GM19035 (cell line): Measurements from ENCODE around the gene RNPS1.
A peak's percentile ranks its signal among the peaks of the same experiment; 100 is the strongest.
"Not testable (repeated sequence)": the region's sequence is repeated elsewhere in the genome, so short reads cannot be mapped to it uniquely, and the experiment has no call there.

Experiments
- ATAC-seq: cut with Tn5 transposase; IDR thresholded peaks from one replicate; pipeline ENCODE4 v1.9.1; 2021; ENCODE audit not compliant: unreplicated experiment

Gene RNPS1

GRCh38 chr16:2282866-2283555 lies 15.1 kb upstream of the RNPS1 start:
- no peak for ATAC-seq

GRCh38 chr16:2282262-2282661 lies 14.3 kb upstream of the RNPS1 start:
- no peak for ATAC-seq

- no peak for ATAC-seq
Observed at GRCh38 chr16:2280981-2281542, 13.1 kb upstream of the RNPS1 start.

GRCh38 chr16:2280461-2280860 lies 12.5 kb upstream of the RNPS1 start:
- no peak for ATAC-seq

DNA sequence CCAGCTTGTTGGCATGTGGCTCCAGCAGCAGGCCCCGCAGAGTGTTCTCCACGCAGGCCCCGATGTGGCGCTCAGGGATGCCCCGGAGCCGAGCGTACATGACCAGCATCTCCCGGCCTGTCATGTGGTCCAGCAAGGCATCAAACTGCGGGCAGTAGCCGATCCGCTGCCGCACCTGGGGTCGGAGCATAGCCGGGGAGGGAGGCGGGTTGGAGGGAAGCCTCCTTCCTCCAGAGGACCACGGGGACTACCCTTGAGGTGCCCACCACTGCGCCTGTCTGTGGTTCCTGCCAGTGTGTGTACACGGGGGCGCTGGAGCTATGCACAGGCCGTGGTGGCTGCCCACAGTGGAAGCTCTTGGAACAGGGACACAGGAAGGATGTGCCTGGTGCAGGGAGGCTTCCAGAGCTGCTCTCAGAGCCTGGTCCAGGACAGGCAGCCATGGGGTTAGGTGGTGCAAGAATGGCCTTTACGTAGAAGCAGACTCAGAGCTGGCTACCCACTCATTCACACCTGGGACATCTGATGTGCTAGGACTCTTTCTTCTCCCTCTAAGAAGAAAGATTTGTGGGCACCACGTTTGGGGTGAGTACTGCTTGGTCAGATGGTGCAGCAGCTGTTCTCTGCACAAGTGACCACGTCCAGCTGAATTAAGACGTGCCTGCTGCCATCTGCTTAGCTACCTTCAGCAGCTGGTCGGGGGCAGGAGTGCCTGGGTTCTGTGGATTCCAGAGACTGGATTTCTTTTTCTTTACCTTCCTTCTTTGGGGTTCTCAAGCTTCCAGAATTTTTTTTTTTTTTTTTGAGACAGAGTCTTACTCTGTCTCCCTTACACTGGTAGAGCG lies 11.3 kb upstream of the RNPS1 start:
- no peak for ATAC-seq

GRCh38 chr16:2278272-2278608 lies 10.3 kb upstream of the RNPS1 start:
- ATAC-seq = no peak

DNA sequence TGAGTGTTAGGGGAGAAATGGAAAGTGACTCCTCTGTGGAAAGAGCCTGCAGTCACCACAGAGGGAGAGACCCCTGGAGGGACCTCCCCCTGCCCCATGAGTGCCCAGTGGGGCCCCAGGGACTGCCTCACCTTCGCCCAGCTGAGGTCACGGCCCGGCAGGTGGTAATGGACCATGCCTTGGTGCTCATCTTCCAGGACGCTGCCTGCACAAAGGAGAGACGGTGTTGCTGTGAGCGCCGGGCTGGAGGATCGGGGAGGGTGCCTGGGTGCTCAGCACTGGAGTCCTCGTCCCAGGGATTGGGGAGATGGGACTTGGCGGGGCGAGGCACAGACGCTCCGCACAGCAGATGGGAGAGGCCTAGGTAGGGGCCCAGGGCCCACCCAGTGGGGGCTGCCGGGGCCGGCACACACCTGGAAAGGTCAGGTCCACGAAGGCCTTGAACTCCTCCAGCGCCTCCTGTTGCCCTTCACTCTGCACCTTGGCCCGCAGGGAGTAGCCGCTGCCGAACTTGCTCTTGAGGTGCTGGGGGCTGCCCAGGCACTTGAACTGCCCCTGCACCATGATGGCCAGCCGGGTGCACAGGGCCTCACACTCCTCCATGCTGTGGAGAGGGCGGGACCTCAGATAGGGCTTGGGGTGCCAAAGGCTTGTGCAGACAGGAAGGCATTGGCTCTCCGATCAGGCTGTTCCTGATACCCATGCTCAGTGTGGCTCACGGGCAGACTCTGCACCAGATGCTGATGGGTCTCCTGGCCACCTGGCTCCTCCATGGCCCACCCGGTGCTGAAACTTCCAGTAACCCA lies 9.7 kb upstream of the RNPS1 start:
- ATAC-seq = no peak

DNA sequence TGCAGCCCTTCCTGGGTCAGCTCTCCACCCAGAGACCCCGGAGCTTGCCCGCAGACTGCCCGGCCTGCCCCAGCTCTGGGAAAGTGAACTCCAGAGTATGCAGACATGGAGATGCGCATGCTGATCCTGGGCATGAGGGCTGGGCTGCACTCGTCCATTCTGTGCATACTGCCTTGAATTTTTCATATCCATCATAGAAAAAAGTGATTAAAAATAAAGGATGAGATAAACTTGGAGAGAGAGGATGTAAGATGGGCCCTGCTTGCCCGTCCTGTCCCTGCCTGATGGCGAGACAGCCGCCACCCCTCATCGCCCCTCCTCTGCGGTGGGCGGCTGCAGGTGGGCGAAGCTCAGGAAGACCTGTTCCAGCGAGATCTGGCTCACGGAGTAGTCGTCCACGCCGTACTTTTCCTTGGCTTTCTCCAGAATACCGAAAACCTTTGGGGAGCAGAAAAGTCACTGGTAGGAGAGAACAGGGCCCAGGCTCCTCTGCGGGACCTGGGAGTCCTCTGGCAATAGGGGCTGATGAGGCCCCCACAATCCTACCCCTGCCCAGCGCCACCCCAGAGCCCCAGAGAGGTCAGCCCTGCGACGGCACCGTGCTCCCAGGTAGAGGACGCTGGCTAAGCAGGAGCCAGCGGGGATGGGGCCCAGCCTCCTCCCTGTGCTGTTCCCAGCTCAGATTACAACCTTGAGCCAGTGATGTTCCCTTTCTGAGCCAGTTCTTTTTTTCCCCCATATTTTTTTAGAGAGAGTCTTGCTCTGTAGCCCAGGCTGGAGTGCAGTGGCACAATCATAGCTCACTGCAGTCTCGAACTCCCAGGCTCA lies 8.7 kb upstream of the RNPS1 start:
- ATAC-seq = no peak

- no peak for ATAC-seq
Observed at GRCh38 chr16:2275476-2276367, 7.8 kb upstream of the RNPS1 start.

- no peak for ATAC-seq
Observed at GRCh38 chr16:2273931-2274330, 6.0 kb upstream of the RNPS1 start.

- no peak for ATAC-seq
Observed at GRCh38 chr16:2273484-2273883, 5.6 kb upstream of the RNPS1 start.

GRCh38 chr16:2271848-2272461 lies 4.0 kb upstream of the RNPS1 start:
- ATAC-seq = no peak

DNA sequence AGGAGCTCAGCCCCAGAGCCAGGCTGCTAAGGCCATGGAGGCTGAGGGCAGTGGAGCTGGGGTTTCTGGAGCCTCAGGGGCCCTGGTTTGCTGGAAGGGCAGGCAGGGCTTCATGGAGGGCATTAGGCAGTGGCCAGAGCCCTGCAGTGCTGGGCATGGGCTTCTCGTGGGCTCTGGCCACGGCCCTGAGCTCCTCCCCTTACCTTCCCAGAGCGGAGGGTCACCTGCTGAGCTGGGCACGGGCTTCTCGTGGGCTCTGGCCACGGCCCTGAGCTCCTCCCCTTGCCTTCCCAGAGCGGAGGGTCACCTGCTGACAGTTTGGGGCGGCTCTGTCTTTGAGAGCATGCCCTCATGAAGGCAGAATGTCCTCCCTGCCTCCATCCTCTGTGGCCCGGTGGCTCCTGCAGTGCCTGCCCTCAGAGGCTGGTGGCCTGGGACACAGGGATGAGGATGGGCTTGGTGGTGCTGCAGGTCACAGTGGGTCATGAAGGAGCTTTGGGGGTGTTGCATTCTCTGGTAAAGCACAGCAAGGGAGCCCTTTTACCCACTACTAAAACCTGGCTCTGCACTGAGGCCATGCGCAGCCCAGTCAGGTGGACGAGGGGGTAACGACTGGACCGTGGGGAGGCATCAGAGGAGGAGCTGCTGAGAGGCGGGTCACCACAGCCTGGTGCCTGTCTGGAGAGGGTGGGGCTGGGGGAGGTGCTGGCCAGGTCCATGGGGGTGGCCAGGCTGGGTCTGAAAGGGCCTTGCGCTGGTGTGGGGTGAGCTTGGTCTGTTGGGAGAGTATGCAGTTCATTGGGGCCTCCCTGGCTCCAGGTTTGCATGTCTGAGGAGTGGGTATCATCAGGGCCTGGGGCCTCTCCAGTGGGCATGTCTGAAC lies 2.9 kb upstream of the RNPS1 start:
- ATAC-seq = no peak

- no peak for ATAC-seq
Observed at GRCh38 chr16:2270070-2270462, 2.1 kb upstream of the RNPS1 start.

GRCh38 chr16:2267505-2267912 lies 417 bp downstream of the RNPS1 start:
- ATAC-seq = peak; percentile 60

GRCh38 chr16:2266887-2267286 lies 1.0 kb downstream of the RNPS1 start:
- not testable (repeated sequence) for ATAC-seq

DNA sequence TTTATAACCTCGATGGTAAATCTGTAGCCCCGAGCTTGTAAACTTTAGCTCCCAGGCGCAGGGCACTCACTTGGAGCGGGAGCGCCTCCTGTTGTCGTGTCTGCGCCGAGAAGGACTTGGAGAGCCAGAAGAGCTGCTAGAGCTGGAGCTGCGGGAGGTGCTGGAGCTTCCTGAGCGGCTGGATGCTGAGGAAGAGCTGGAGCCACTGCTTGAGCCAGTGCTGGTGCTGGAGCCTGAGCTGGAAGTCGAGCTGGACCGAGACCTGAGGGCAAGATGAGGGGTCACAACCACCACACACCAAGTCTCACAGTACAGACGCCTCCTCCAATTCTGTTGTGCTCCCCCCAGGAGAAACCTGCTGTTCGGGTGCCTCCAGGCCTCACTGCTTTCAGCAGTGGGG lies 4.9 kb downstream of the RNPS1 start:
- not testable (repeated sequence) for ATAC-seq

DNA sequence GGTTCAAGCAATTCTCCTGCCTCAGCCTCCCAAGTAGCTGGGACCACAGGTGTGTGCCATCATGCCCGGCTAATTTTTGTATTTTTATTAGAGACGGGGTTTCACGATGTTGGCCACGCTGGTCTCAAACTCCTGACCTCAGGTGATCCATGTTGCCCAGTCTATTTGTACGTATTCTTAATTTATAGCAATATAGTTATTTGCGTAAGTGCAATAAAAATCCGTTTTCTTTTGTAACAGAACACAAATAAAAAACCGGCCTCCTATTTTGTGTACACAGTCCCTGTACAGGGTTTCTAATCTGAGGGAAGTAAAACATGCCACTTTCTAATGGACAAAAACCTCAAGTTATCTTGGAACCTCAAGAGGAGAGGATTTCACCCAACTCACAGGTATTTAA lies 7.7 kb downstream of the RNPS1 start:
- no peak for ATAC-seq
